NCI-H82 treated with DMSO at 0.1 percent for 48 hours (cell line): Measurements from ENCODE around the gene ABI3BP.

Source experiments
- DNase-seq: peaks from one replicate; lab custom pipeline; 2025; ENCODE audit not compliant: unreplicated experiment; lab: John Stamatoyannopoulos, UW

ABI3BP gene

GRCh38 chr3:100988080-100988479 is 5.1 kb downstream of the ABI3BP start:
- no peak for DNase-seq

- no peak for DNase-seq
Measured at GRCh38 chr3:100984308-100984707, 8.9 kb downstream of the ABI3BP start.

- no peak for DNase-seq
Measured at GRCh38 chr3:100982710-100983109, 10.5 kb downstream of the ABI3BP start.

GRCh38 chr3:100981164-100981911 is 11.9 kb downstream of the ABI3BP start:
- DNase-seq, result no peak

- no peak for DNase-seq
Measured at GRCh38 chr3:100978011-100978659, 15.1 kb downstream of the ABI3BP start.

- DNase-seq, result no peak
Measured at GRCh38 chr3:100976611-100977010, 16.6 kb downstream of the ABI3BP start.

GRCh38 chr3:100975714-100976113 is 17.5 kb downstream of the ABI3BP start:
- DNase-seq, result no peak

- DNase-seq, result no peak
Measured at GRCh38 chr3:100973594-100973993, 19.6 kb downstream of the ABI3BP start.

- DNase-seq, result no peak
Measured at GRCh38 chr3:100972867-100973266, 20.4 kb downstream of the ABI3BP start.

- no peak for DNase-seq
Measured at GRCh38 chr3:100972301-100972844, 20.8 kb downstream of the ABI3BP start.

GRCh38 chr3:100971798-100972197 is 21.4 kb downstream of the ABI3BP start:
- no peak for DNase-seq

- DNase-seq, result no peak
Measured at GRCh38 chr3:100970477-100970990, 22.7 kb downstream of the ABI3BP start.

- DNase-seq, result no peak
Measured at GRCh38 chr3:100968932-100969906, 24.0 kb downstream of the ABI3BP start.

GRCh38 chr3:100966807-100967206 is 26.4 kb downstream of the ABI3BP start:
- DNase-seq, result no peak

GRCh38 chr3:100966049-100966491 is 27.2 kb downstream of the ABI3BP start:
- no peak for DNase-seq

- DNase-seq, result no peak
Measured at GRCh38 chr3:100963041-100963440, 30.2 kb downstream of the ABI3BP start.

- DNase-seq, result no peak
Measured at GRCh38 chr3:100957261-100957986, 35.8 kb downstream of the ABI3BP start.

GRCh38 chr3:100956276-100956675 is 36.9 kb downstream of the ABI3BP start:
- no peak for DNase-seq

GRCh38 chr3:100954990-100955389 is 38.2 kb downstream of the ABI3BP start:
- no peak for DNase-seq
